Urinary bladder (tissue), 4 donors: ENCODE results near the gene TREX2. TPM values are rescaled to one million over a fixed set of nuclear protein-coding genes. Genes with fewer than 3 reads are reported as not detected.

Experiments used
- DNase-seq: peaks from one replicate; pipeline ENCODE4 v3.0.0-alpha.2; 2015; ENCODE audit errors: extremely low spot score
- H3K27ac ChIP-seq: one replicate; pipeline ENCODE4 v1.5.1; 2013; ENCODE audit warnings: low read depth, mild to moderate bottlenecking, moderate library complexity
- H3K36me3 ChIP-seq: one replicate; pipeline ENCODE4 v1.6.1; 2013; ENCODE audit warnings: mild to moderate bottlenecking, moderate library complexity; ENCODE audit not compliant: insufficient read depth
- H3K4me1 ChIP-seq: one replicate; pipeline ENCODE4 v1.6.1; 2013; ENCODE audit warnings: mild to moderate bottlenecking, moderate library complexity; ENCODE audit not compliant: insufficient read depth
- H3K4me3 ChIP-seq: one replicate; pipeline ENCODE4 v1.5.1; 2013; ENCODE audit warnings: low read depth, low read length
- WGBS: extraction: QIAGEN DNeasy Blood & Tissue Kit; methylation state at CpG from one replicate; pipeline ENCODE4 v1.1.7; 2013; 5-methylcytosine and 5-hydroxymethylcytosine counted together
- polyA plus RNA-seq: library from polyadenylated mRNA; stranded (reverse); fragments of 200-250 nt; gene quantifications from one replicate; pipeline ENCODE4 v1.2.3, GENCODE V29; 2013
- total RNA-seq: library from RNA; depleted of rRNA; stranded (reverse); fragments of >200 nt; gene quantifications from one replicate; pipeline ENCODE4 v1.2.3, GENCODE V29; 2014
- donor health status: healthy with polysubstance abuse.
- donor health status: healthy.

TREX2 gene
- total and polyA plus RNA-seq, 2 donors: 0.21 to 0.49 TPM

DNA sequence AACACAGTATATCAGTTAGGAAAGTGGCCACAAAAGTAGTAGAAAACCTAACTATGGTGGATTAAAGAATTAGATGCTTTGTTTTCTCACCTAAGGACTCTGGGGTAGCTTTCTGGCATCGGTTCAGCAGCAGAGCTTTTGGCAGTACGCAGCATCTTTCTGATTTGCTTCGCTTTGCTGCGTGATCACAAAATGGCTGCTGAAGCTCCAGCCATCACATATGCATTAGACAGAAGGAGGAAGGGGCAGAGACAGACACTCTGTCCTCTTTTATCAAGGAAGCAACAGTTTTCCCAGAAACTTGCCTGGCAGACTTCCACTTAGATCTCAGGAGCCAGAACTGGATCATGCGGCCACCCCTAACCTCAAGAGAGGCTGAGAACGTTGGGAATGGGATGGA, 15.1 kb downstream of the TREX2 start:
- DNase-seq: no peak
- WGBS: 87% methylated on average over 6 of the region's 6 CpGs
- H3K4me3 ChIP-seq: no peak overlapping the region
- no peak overlapping the region for H3K27ac ChIP-seq
- no peaks in the 10 kb centered on the region for H3K4me1 ChIP-seq
- no peaks in the 10 kb centered on the region for H3K36me3 ChIP-seq

- H3K36me3 ChIP-seq: no peaks in the 10 kb centered on the region
- H3K4me1 ChIP-seq: no peaks in the 10 kb centered on the region
- whole genome bisulfite sequencing: 93% methylated on average over 3 of the region's 3 CpGs
- DNase-seq: no peak
- H3K4me3 ChIP-seq: no peak overlapping the region
- no peak overlapping the region for H3K27ac ChIP-seq
Observed at GRCh38 chrX:153426204-153426603, 19.7 kb downstream of the TREX2 start.

DNA sequence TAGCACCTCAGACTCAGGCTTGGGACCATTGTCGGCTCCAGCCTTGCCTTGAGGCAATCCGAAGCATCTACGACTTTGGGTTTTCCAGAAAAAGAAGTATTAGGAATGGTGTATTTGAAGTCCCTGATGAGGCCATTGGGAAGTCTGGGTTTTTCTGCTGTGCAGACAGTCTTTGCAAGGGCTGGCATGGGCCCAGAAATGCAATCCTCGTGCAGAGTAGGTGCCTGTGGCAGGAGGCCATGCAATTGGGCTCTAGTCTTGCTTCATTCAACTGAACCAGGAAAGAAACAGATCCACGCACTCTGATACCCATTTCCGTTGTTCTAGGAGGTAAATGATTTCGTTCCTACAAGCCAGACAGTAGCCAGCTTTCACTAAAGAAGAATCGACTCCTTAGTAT, 22.2 kb downstream of the TREX2 start:
- WGBS: 79% methylated on average over 8 of the region's 8 CpGs
- no peak for DNase-seq

DNA sequence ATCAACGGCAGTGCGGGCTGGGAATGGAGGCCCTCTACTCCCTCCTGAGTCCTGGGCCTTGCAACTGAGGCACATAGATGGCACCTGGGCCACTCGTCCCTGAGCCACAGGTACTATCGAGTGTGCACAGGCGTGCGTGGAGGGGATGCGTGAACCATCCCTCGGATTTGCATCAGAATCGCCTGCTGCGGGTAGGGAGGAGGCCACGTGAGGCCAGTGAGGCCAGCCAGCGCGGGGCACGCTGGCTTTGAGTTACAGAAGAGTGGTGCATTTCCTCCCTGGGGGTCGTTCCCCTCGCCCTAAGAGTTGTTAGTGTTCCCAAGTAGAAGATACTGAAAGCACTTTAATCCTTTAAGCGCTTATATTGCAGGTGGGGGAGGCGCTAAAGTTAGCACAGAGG, 24.0 kb downstream of the TREX2 start:
- H3K36me3 ChIP-seq: peaks cover 1% of the 10 kb centered on the region
- no peak overlapping the region for H3K27ac ChIP-seq
- WGBS: 89% methylated on average over 18 of the region's 18 CpGs
- no peaks in the 10 kb centered on the region for H3K4me1 ChIP-seq
- no peak for DNase-seq
- H3K4me3 ChIP-seq: no peak overlapping the region

More for the DNA sequence above, 22.2 kb downstream of the TREX2 start:
- no peak overlapping the region for H3K27ac ChIP-seq
- H3K36me3 ChIP-seq: peaks cover 1% of the 10 kb centered on the region
- H3K4me3 ChIP-seq: no peak overlapping the region
- H3K4me1 ChIP-seq: no peaks in the 10 kb centered on the region

DNA sequence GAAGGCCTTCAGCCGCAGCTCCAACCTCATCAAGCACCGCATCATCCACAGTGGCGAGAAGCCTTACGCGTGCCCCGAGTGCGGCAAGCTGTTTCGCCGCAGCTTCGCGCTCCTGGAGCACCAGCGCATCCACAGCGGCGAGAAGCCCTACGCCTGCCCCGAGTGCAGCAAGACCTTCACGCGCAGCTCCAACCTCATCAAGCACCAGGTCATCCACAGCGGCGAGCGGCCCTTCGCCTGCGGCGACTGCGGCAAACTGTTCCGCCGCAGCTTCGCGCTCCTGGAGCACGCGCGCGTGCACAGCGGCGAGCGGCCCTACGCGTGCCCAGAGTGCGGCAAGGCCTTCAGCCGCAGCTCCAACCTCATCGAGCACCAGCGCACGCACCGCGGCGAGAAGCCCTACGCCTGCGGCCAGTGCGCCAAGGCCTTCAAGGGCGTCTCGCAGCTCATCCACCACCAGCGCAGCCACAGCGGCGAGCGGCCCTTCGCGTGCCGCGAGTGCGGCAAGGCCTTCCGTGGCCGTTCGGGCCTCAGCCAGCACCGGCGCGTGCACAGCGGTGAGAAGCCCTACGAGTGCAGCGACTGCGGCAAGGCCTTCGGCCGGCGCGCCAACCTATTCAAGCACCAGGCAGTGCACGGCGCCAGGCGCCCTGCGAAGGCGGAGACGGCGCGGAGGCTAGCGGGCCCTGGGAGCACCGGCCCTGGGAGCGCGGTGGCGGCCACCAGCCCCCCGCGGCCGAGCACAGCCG, 24.8 kb downstream of the TREX2 start:
- WGBS: 88% methylated on average over 91 of the region's 91 CpGs
- Histone ChIP-seq H3K27ac (no peak overlapping the region), H3K4me3 (no peak overlapping the region), H3K4me1 (no peaks in the 10 kb centered on the region), H3K36me3 (peaks cover 1% of the 10 kb centered on the region)
- DNase-seq: no peak

DNA sequence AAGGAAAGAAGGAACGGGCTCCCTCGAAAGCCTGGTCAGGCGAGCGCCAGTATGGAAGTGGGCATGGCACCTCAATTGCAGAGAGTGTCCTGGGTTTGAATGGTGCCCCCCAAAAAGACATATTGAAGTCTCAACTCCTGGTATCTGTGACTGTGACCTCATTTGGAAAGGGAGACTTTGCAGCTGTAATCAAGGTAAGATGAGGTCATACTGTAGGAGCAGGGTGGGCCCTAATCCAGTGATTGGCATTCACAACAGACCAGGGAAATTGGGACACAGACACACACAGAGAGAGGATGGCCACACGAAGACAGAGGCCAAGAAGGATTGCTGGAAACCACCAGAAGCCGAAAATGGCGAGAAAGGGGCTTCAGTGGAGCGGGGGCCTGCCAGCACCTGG, 28.2 kb downstream of the TREX2 start:
- 95% methylated on average over 8 of the region's 8 CpGs for WGBS
- DNase-seq: no peak
- no peak overlapping the region for H3K27ac ChIP-seq
- no peak overlapping the region for H3K4me3 ChIP-seq
- H3K36me3 ChIP-seq: peaks cover 1% of the 10 kb centered on the region
- no peaks in the 10 kb centered on the region for H3K4me1 ChIP-seq

DNA sequence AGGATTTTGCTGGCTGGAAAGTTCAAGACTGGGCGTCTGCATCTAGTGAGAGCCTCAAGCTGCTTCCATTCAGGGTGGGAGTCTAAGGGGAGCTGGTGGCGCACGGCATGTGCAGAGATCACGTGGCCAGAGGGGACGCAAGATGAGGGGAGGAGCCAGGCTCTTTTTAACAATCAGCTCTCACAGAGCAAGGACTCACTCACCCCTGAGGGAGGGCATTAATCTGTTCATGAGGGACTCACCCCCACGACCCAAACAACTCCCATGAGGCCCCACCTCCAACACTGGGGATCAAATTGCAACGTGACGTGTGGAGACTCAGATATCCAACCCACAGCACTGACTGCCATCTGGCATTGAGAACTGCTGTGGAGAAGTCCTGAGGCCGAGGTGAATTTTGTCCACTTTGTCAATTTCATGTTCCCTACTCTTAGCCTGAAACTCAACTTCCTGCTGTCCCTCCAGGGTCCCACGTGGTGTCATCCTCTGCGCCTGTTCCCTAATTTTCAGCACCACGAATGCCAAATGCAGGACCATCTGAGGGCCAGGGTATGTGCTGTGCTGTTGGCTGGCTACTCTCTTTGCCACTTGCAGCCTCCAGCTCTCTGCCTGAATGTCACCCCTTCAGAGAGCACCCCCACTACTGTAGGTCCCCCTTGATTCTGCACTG, 28.9 kb downstream of the TREX2 start:
- Histone ChIP-seq H3K36me3 (peaks cover 1% of the 10 kb centered on the region), H3K4me3 (no peak overlapping the region), H3K27ac (no peak overlapping the region), H3K4me1 (no peaks in the 10 kb centered on the region)
- DNase-seq: no peak
- WGBS: 65% methylated on average over 12 of the region's 12 CpGs

- H3K27ac ChIP-seq: no peak overlapping the region
- DNase-seq: no peak
- WGBS: 71% methylated on average over 9 of the region's 9 CpGs
- H3K4me3 ChIP-seq: no peak overlapping the region
- H3K4me1 ChIP-seq: no peaks in the 10 kb centered on the region
- no peaks in the 10 kb centered on the region for H3K36me3 ChIP-seq
Observed at GRCh38 chrX:153414856-153415510, 30.9 kb downstream of the TREX2 start.

DNA sequence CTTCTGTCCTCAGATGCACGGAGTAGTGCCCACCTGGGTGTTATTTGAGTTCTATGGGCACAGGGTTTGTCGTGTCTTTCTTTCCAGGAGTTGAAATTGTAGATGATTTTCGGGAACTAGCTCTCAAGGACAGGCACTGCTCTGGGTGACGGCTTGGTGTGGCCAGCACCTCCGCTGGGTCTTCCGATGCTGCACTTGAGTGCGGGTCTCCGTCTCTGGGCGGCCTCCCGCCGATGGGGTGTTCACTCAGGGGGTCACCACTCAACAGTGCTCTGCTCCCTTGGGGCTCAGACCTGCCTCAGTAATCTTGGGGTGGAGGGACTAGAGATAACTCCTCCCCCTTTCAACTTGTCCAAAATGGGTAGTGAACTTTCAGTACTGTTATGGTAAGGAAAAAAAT, 32.1 kb downstream of the TREX2 start:
- Histone ChIP-seq H3K36me3 (no peaks in the 10 kb centered on the region), H3K4me1 (no peaks in the 10 kb centered on the region), H3K27ac (no peak overlapping the region), H3K4me3 (no peak overlapping the region)
- no peak for DNase-seq
- 90% methylated on average over 11 of the region's 11 CpGs for WGBS

DNA sequence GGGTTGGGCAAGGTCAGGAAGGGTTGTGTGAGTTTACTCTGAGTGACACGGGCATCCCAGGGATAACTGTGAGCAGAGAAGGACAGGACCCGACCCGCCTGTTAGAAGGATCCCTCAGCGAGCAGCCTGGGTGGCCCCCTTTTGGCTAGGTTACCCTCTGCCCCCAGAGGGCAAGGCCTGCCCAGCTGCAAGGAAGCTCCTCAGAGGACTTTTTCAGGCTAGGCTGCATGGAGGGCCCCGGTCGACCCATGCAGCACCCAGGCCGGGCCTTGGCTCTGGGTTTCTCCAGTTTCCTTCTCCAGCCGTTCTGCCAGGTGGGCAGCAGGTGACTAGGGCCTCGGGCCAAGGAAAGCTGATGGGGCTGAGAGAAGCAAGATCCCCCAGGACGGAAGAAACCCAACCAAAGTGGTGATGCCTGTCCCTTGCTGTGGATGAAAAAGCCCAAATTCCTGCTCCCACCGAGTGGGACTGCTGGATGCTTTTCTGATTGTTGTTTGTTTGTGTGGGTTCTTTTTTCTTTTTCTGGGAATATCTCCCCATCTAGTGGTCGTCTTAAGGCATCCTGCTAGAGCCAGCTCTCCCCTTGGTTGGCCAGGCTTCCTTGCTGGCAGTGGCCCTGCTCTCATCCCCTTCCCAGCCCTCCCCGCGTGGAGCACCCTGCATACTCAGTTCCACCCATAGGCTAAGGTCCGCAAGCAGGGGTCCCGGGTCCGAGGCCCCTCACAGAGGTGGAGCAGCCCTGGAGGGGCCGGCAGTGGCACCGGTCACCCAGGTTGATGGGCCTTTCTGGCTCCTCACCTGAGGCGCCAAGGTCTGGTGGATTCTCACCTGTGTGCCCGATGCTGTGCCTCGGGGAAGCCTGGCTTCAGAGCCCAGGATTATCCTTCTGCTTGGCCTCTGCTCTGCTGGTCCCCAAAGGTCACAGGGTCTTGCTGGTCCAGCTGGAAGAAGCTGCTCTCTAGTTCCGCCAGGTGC, 32.8 kb downstream of the TREX2 start:
- WGBS: 80% methylated on average over 23 of the region's 23 CpGs
- no peak for DNase-seq
- H3K36me3 ChIP-seq: no peaks in the 10 kb centered on the region
- no peak overlapping the region for H3K4me3 ChIP-seq
- H3K27ac ChIP-seq: no peak overlapping the region
- no peaks in the 10 kb centered on the region for H3K4me1 ChIP-seq

GRCh38 chrX:153411988-153412574, 33.8 kb downstream of the TREX2 start:
- H3K4me3 ChIP-seq: peak overlapping the region; percentile 44
- H3K4me1 ChIP-seq: no peaks in the 10 kb centered on the region
- no peaks in the 10 kb centered on the region for H3K36me3 ChIP-seq
- DNase-seq: no peak
- 62% methylated on average over 17 of the region's 17 CpGs for WGBS
- no peak overlapping the region for H3K27ac ChIP-seq

DNA sequence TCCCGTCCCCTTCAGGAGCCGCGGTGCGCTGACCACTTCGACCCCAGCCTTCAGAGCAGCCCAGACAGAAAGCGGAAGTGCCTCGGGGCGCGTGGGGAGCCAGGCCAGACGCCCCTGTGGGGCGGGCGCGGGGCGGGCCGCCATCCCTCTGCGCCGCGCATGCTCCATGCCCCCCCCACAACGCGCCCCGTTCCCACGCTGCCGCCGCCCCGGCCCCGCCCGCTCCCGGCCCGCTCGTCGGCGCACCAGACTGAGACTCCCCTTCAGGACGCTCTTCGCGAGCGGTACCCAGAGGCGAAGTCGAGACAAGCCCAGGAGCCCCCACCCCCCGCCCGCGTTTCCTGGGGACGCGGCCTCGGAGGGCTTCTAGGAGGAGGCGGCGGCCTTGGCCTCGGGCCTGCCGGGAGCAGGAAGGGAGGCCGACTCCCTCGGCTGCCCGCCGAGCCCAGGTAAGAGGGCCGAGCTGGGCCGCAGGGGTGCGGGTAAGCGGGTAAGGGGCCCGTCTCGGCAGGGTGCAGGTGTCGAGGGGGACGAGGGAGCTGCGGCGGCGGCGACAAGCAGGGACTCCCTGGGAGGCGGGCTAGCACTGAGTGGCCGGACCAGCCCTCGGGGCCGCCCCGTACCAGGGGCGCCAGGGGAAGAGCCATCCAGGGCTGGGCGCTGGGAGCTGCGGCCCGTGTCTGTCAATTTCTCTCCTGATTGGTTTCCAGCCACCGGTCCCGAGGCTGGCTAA, 34.4 kb downstream of the TREX2 start, which contains the start of gene ZFP92:
ZFP92 (plus strand) TSS at position 218 of the 733 bp plus-strand sequence. CDS start 6,851 bp downstream, outside the sequence.
- H3K27ac ChIP-seq: no peak within 1 kb of the TSS
- H3K4me1 ChIP-seq: no peaks in the 10 kb centered on the region
- DNase-seq: no peak
- WGBS: 1% methylated on average over 70 of the region's 75 CpGs
- H3K4me3 ChIP-seq: peak within 1 kb of the TSS; percentile 44
- H3K36me3 ChIP-seq: no peaks in the 10 kb centered on the region
